Liver (tissue), 3 donors: ENCODE results near the gene OPN1MW.
"Not testable (repeated sequence)": the region's sequence is repeated elsewhere in the genome, so short reads cannot be mapped to it uniquely, and the experiment has no call there.

Source experiments
- EGR1 ChIP-seq, 2 donors: IDR thresholded peaks; 2 replicates each; pipeline ENCODE4 v1.6.1; 2016 to 2018; ENCODE audit warnings: antibody characterized with exemption in 2 of 2, low read depth in 2 of 2
- TAF1 ChIP-seq: conservative IDR thresholded peaks from 2 replicates; pipeline ENCODE4 v1.6.1; 2016; ENCODE audit warnings: antibody characterized with exemption, mild to moderate bottlenecking
- YY1 ChIP-seq: IDR thresholded peaks from 2 replicates; pipeline ENCODE4 v1.6.1; 2016; ENCODE audit warnings: antibody characterized with exemption, mild to moderate bottlenecking
- TF ChIP-seq, protein P1 (sequence below): IDR thresholded peaks from 2 replicates; pipeline ENCODE4 v1.6.1; 2016; ENCODE audit warnings: antibody characterized with exemption
- TF ChIP-seq, protein P2 (sequence below): fragments of 150-350 bp; IDR thresholded peaks from 2 replicates; pipeline ENCODE4 v1.5.1; 2017; ENCODE audit warnings: improper control_type of control experiment, low read depth, low read length; ENCODE audit not compliant: missing input control
- donor health status: healthy.
- donor health status: healthy.

DNA sequence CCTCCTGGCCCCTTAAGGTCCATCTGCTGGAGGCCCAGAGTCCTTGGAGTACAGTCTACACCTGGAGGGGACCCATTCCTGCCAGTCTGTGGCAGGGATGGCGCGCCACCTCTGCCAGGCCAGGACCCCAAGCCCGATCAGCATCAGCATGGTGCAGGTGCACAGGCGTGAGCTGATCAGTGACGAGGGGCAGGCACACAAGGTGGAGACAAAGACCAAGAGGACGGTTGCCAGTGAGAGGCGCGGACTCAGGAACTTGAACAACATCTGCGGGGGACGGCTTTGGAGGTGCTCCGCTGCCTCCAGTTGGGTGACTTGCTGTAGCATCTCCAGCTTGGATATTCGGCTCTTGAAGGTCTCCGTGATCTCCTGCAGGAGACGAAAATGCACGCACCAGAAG, 23.1 kb upstream of the OPN1MW start:
- TF ChIP-seq, protein P1, sequence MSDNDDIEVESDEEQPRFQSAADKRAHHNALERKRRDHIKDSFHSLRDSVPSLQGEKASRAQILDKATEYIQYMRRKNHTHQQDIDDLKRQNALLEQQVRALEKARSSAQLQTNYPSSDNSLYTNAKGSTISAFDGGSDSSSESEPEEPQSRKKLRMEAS = not testable (repeated sequence)
- TF ChIP-seq, protein P2, sequence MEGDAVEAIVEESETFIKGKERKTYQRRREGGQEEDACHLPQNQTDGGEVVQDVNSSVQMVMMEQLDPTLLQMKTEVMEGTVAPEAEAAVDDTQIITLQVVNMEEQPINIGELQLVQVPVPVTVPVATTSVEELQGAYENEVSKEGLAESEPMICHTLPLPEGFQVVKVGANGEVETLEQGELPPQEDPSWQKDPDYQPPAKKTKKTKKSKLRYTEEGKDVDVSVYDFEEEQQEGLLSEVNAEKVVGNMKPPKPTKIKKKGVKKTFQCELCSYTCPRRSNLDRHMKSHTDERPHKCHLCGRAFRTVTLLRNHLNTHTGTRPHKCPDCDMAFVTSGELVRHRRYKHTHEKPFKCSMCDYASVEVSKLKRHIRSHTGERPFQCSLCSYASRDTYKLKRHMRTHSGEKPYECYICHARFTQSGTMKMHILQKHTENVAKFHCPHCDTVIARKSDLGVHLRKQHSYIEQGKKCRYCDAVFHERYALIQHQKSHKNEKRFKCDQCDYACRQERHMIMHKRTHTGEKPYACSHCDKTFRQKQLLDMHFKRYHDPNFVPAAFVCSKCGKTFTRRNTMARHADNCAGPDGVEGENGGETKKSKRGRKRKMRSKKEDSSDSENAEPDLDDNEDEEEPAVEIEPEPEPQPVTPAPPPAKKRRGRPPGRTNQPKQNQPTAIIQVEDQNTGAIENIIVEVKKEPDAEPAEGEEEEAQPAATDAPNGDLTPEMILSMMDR = not testable (repeated sequence)
- TF ChIP-seq TAF1; EGR1 (IDR thresholded peaks at IDR 0.05; ENCODE audit: low read depth in 2 of 2); YY1: not testable (repeated sequence)
